GM21737 (cell line): Measurements from ENCODE around the gene ATF3.
"Not testable (repeated sequence)": the region's sequence is repeated elsewhere in the genome, so short reads cannot be mapped to it uniquely, and the experiment has no call there.

Source experiments
- ATAC-seq: cut with Tn5 transposase; IDR thresholded peaks from one replicate; pipeline ENCODE4 v1.9.1; 2021; ENCODE audit warnings: mild to moderate bottlenecking, moderate library complexity; ENCODE audit not compliant: unreplicated experiment

Gene ATF3

DNA sequence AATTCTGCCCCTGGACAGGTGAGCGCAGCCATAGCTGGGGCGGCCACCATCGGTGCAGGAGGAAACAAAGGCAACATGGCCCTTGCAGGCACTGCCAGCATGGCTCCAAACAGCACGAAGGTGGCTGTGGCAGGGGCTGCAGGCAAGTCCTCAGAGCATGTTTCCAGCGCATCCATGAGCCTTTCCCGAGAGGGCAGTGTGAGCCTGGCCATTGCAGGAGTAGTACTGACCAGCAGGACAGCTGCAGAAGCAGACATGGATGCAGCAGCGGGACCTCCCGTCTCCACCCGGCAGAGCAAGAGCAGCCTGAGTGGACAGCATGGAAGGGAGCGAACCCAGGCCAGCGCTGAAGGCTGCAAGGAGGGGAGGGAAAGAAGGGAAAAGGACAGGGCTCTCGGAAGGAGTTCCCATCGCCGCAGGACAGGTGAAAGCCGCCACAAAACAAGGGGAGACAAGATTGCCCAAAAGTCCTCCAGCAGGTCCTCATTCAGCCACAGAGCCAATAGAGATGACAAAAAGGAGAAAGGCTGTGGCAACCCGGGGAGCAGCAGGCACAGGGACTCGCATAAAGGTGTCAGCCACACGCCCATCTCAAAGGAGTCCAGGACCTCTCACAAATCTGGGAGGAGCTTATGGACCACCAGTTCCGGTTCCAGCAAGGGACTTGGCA lies 17.4 kb downstream of the ATF3 start:
- no peak for ATAC-seq

DNA sequence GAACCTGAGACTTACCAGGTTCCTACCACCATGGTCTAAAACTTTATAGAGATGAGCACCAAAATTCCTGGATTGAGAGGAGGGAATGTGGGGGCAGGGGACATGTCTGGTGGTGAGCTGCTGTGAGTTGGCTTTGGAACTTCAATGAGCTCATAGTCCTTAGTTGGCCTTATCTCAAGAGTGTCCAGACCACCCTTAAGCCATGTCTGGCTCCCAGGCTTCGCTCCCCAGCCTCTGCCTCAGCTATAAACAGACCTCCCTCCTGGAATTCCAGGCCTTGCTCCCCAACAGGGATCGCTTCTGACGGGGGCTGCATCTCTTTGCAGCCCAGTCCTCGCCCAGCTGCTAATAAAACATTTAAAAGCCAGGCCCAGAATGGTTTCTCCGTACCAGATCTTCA lies 19.5 kb downstream of the ATF3 start:
- ATAC-seq = no peak

DNA sequence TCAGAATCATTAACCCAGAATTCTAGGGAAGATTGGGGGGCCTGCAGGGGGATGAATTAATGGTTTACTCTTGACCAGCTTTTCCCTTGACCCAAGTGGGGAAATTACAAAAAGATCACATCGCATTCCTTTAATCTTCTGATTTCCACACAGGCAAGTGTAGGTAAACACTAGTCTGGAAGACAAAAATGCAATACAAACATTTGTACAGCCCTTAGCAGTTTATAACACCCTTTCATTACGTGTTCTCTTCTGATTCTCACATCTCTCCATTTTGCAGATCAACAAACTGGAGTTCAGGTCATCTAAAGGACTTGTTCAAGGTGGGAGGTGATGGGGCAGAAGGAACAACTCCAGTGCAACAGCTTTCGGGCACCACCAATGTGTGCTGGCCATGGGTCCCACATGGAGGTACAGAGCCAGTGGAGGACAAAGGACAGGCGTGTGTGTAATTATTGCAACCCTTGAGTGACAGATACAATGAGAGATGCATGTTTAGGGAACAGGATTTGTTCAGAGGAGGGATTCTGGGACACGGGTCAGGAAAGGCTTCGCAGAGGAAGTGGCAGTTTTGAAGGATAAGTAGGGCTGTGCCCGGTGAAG lies 20.4 kb downstream of the ATF3 start:
- ATAC-seq = no peak

DNA sequence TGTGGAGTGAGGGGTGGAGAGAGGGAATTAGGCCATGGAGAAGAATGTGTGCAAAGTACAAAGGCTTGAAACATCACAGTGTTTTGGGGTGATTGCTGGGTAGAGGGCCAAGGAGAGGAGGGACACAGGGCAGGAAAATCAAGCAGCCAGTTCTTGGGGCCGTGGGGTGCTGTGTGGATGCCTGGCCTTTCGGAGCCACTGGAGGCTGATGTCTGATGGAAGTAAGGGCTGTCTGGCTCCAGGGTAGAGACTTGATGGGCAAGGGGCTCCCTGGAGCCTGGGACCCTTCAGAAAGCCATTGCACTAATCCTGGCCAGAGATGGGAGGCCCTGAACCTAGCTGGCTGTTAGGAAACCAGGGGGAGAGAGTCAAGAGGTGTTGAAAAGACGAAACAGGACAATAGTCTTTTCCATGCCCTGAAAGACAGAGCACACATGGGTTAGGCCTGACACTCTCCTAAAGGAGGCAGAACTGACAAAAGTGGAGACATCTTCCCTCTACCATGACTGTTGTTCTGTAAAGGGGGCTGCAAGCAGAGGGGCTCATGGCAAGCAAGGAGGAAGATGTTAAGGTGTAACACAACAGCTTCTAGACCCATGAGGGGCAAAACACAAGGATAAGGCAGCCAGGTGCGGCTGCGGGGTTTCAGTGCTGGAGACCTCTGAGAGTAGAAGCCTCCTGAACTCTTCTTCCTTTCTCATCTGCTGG lies 21.0 kb downstream of the ATF3 start:
- ATAC-seq = no peak

DNA sequence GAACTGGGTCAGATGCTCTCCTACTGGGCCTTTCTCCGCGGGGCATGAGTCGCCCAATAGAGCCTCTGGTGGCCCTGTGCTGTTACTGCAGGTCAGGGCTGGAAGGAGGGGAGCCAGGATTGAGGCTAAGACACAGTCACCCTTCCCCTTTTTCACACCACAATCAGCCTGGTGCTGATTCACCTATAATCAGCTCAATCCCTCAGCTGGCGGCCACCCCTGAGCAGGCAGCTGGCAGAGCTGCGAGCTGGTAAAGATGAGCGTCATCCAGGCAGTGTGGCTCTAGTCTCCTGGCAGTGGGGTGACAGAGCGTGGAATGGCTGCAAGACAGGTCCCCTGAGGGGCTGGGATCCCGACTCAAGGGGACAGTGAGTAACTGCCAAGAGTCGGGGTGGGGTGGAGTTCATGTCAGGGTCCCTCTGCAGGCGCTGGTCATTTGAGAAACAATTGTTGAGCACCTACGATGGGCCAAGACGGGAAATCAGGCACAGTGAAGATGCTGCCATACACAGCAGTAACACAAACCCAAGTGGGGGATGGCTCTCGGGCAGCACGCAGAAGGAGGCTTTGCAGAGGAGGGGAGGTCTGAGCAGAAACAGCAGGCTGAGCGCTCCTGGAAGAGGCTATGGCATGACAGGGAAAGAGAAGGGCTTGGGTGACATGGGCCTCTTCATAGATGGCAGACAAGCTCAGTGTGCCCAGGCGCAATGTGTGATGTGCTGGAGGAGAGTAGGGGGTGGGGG lies 21.8 kb downstream of the ATF3 start:
- peak; percentile 83 for ATAC-seq

DNA sequence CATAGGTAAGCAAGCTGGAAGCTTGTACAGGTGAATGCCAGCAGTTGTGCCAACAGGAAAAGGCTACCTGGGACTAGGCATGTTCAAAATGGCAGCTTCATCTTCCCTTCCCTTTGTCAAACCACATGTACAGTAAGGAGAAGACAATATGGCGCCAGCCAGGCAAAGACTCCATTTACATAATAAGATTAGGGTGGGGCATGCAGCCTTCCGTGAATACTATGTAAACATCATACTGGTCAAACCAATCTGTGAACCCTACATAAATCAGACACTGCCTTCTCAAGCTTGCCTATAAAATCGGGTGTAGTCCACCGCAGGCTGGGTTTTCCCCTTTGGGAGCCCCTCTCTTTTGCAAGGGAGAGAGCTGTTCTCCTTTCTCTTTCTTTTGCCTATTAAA lies 24.6 kb downstream of the ATF3 start:
- ATAC-seq = no peak

DNA sequence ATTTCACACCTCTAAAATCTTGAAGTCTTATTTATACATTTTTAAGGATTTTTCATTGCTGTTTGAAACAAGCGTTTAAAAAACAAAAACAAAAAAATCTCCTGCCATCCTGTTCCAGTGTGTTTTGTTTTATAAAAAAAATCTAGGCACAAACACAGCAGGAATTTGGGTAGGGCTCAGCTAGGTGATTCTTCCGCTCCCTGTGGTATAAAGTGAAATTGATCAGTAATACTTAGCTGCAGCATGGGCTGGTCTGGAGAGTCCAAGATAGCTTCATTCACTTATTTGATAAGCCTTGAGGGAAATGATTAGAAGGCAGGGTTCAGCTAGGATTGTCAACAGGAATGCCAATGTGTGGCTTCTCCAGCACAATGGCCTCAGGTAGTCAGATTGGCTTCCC lies 25.7 kb downstream of the ATF3 start:
- ATAC-seq = no peak

DNA sequence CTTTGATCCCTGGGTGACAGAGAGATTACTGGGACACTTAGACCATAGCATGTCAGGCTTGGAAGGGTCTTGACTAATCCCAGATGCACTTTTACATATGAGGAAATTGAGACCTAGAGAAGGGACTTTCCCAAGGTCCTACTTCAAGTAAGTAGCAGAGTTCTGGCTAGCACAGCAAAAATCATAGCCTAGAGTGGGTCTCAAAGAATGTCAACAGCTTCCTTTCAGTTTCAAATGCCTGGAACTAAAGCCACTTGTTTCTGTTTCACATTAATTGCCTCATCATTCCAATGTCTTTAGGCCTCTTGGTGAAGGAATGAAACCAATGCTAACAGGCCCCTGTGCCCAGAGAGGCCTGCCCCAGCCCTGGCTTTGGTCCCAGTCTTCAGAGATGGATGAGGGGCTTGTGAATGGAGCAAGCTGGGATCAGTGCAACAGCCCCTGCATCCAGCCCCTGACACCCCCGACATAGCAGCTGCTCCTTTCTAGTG lies 26.6 kb downstream of the ATF3 start:
- ATAC-seq = no peak

DNA sequence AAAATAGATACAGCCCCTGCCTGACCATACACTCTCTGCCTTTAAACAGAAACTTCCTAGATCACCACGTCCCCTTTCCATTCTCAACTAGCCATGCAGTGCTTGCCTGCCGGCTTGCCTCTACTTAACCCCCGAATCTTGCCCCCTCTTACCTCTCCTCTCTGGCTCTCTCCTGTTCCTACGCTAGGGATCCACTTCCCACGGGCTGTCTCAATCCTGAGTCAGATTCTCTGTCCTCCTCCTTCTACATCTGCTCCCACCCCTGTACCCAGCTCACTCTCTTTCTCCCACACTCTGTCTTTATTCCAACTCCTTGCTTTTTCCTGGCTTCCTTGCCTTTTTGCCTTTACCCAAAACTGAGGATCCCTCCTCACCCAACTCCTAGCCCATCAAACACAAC lies 29.3 kb downstream of the ATF3 start:
- ATAC-seq = no peak

DNA sequence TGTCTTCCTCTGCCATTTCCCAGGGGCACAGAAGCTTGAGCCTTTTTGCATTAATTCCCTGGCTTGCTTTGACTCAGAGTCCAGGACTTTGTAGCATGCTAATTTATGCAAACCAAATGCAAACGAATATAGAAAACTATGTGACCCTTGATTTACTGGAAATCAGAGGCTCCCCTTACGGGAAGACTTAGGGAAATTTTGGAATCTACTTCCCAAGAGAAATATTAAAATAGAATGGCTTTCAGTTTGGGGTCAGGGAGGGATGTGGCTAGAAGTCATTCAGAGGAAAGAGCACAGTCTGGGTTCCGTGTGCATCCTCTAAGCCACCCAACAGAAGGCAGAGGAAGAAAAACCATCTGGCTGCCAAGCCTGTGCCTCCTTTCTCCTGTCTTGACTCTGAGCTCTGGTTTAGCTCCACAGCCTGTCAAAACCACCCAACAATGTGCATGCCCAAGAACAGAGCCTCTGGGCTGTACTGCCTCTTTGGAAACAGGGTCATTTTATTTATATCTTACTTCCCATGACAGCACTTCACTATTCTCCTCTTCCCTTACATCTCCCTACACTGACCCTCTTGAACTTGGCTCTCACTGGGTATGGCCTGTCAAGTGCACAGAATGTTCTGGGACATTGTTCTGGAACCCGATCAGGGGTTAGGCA lies 30.1 kb downstream of the ATF3 start:
- ATAC-seq = no peak

DNA sequence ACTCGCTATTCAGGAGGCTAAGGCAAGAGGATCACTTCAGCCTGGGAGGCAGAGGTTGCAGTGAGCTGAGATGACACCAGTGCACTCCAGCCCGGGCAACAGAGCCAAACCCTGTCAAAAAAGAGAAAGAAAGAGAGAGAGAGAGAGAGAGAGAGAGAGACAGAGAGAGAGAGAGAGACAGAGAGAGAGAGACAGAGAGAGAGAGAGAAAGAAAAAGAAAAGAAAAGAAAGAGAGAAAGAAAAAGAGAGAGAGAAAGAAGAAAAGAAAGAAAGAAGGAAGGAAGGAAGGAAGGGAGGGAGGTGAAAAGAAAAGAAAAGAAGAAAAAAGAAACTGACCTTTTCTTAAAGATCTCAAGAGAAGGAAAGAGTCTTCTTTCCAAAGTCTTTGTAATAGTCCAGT lies 31.0 kb downstream of the ATF3 start:
- not testable (repeated sequence) for ATAC-seq

DNA sequence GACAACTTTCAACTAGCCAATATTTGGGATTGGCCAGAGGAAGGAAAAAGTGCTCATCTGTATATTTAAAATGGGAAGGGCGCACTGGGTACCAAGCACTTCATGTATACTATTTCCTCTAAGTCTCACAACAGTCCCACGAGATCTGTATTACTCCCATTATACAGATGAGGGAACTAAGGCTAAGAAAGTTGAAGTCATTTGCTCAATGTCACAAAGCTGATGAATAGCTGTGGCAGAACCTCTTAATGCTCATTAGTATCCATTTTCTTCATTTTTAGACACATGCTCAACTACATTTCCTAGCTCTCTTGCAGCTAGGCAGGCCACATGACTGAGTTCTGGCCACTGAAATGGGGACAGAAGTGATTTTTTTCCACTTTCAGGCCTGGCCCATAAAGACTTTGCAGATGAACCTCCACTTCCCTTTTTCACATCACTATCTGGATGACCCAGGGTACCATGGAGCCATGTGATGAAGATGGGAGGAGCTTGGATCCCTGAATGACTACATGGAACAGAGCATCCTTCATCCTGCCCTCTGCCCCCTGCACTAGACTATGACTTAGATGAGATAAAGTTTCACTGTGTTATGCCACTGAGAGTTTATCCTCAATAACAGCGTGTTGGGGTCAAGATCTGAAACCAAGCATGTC lies 31.8 kb downstream of the ATF3 start:
- ATAC-seq = no peak

DNA sequence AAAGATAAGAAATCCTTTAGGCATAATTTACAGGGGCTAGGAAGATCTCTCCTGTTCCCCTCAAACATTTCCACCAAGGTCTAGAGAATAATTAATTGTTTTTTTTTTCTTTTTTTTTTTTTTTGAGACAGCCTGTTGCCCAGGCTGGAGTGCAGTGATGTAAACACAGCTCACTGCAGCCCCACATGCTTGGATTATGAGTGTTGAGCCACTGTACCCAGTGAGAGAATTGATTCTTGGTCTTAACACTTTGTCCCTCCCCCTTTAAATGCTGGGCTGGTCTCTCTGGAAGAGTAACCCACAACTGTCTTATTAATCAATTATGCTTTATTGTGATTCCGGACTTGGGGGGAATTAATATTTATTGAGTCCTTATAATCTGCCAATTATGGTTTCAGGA lies 33.4 kb downstream of the ATF3 start:
- no peak for ATAC-seq

DNA sequence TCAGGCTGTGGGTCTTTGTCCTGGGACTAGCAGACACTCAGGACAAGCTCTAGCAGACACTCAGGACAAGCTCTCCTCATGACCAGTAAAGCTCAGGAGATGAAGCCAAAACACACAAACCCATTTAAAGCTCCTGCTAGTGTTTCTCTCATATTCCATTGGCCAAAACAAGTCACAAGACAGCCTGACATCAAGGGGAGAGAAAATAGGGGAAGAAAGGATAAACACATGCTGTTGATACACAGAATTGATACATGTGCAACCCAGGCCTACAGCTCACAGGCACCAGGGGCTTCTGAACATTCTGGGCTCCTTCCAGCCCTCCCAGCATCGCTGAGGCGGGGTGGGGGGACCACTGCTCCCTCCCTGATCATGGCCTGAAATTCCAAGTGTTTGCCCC lies 35.3 kb downstream of the ATF3 start:
- ATAC-seq = no peak

DNA sequence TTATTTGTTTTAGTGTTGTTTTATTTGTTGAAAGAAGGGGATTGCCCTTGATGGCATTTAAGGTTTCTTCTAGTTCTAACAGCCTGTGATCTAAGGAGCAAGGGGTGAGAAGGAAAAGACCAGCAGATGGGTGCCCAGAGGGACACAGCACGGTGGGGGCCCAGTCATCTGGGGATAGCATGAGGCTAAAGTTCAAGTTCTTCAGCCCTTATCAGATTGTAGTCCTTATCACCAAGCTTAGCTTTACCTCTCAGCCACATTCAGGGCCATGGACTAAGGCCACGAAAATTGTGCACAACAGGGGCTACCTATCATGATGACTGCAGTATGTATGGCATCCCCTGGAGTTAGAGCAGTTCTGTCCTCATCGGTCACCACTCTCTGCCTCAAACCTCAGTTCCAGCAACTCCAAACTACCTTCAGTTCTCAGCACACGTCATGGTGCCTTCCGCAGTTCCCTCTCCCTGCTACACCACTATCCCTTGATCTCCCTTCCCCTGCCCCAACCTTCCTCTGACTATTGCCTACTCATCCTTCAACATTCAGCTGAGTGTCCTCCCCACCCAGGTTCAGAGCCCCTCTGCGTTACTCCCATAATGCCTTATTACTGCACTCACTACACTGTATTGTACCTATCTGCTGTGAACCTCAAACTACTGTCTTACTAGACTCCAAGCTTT lies 36.4 kb downstream of the ATF3 start:
- no peak for ATAC-seq

DNA sequence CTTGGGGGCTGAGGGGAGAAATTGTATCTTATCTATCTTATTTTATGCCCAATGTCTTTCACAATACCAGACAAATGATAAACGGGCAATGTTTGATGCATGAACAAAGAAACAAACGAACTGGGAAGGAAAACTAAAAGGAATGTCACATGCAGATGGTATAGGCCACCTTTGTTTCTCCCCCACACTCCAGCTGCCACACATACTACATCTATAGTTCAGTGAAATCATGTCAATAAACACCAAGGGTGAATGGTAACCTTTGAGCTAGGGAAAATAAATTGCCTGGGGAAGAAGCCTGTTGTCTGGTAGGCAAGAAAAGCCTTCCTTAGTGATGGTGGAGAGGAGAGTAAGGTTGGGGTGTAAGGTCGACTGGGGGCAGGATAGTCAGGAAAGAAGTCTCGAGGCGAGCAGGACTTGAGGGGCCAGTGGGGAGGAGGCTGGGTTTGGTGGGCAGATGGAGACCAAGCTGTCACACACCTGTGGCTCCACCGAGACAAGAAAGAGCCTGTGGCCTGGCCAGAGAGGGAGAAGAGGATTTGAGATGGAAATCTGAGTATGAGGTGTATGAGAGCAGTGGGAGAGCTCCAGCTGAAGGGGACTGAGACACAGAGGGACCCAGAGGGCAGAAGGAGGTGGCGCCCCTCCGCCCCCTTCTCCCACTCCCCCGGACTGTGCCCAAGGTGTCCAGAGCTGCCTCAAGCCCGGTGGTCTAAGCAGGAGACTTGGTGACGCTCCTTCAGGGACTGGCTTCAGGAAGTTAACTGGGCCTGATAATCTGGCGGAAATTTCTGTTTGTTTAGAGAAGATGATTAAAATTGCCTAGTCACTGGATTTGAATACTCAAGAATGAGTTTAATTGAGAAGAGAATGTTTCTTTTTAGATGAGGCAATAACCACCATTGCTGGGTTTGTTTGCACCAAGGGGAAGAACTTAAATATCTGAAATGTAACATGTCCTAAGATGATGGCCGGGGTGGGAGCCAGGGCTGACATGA lies 37.3 kb downstream of the ATF3 start:
- no peak for ATAC-seq

DNA sequence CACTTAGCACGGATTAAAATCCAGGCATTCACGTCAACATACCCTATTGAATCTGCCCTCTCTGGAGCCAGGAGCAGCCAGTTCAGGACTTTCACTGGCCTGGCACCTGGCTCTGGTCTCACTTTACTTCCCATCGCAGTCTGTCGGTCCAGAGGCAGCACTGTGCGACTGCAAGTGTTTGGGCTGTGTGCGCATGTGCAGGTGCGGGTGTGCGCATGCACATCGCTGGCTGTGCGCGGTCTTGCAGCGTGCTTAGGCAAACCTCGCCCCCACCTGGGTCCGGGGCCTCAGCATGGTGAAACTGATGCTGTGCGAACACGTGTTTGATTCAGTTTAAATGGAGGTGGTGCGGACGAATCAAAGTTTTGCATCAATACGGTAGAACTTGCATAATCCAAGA lies 38.0 kb downstream of the ATF3 start:
- ATAC-seq = no peak

DNA sequence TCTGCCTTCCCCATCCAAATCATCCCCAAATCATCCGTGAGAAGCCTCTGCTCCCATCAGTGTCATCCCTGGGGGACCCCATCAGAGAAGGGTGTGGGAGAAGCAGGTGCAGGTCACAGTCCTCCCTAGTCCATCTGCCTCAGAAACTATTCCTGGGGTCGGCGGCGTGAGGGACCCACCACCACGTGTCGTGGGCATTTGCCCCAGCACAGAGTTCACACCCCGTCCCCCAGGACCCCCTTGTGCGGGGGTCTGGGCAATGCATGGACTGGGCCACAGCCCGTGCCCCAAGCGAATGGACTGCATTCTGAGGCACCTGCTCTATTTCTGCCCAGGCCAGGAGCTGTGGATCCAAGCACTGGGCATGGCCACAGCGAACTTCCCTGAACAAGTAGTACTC lies 38.4 kb downstream of the ATF3 start:
- ATAC-seq = no peak

DNA sequence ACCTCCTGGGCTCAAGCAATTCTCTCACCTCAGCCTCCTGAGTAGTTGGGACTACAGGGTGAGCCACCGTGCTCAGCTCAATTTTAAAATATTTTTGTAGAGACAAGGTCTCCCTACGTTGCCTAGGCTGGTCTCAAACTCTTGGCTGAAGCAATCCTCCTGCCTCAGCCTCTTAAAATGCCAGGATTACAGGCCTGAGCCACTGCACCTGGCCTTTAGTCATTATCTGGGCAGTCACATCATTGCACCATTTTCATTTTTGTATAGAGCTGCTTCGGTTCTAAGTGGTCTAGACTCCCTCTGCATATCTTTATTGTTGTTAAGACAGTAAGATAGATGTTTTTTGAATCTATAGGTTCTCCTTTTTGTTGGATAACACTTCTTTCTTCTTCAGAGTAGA lies 39.9 kb downstream of the ATF3 start:
- no peak for ATAC-seq
